ENCODE results near the gene BLOC1S6. TPM values are rescaled to one million over a fixed set of nuclear protein-coding genes. Genes with fewer than 3 reads are reported as not detected.
A peak's percentile ranks its signal among the peaks of the same experiment; 100 is the strongest.

BLOC1S6 gene
- total and polyA plus RNA-seq, 10 donors = 18.6 to 67.3 (median 47.8) TPM

DNA sequence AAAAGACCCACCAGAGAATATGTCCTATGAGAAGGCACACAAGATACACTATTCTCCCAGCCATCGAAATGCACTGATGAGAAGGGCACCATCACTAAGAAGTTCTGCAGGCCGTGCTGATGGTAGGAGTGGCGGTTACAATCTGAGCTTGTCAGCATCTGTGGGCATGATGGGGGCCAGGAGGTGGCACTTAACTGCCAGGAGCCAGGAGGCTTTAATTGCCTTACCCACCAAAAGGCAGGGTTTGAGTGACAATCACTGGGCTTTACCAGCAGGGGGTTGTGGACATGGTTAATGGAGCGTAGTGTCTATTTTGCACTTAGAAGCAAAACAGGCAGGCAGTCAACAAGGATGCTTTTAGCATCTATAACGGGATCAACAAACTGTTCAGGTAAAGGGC, 31.6 kb downstream of the BLOC1S6 start:
- Histone ChIP-seq H3K9me3 (peaks cover 0 to 2% (median 0%) of the 10 kb centered on the region in 8 donors), H3K27me3 (replicated peaks in 1 of 7) (no peaks in the 10 kb centered on the region), H3K4me1 (peaks cover 0 to 7% (median 0%) of the 10 kb centered on the region in 6 donors), H3K4me3 (no peak overlapping the region), H3K27ac (no peak overlapping the region), H3K36me3 (no peaks in the 10 kb centered on the region)
- DNase-seq = no peak
- WGBS, 5 donors = 77 to 87% (median 84%) methylated on average over 5 of the region's 5 CpGs
- intact Hi-C loops (cut with DNase I; ENCODE audit: low total_unique reads) = no loop called here
- TF ChIP-seq POLR2A (IDR thresholded peaks at IDR 0.05) (no peak), POLR2AphosphoS5 (IDR thresholded peaks at IDR 0.05) (no peak)
- TF ChIP-seq, protein P1, sequence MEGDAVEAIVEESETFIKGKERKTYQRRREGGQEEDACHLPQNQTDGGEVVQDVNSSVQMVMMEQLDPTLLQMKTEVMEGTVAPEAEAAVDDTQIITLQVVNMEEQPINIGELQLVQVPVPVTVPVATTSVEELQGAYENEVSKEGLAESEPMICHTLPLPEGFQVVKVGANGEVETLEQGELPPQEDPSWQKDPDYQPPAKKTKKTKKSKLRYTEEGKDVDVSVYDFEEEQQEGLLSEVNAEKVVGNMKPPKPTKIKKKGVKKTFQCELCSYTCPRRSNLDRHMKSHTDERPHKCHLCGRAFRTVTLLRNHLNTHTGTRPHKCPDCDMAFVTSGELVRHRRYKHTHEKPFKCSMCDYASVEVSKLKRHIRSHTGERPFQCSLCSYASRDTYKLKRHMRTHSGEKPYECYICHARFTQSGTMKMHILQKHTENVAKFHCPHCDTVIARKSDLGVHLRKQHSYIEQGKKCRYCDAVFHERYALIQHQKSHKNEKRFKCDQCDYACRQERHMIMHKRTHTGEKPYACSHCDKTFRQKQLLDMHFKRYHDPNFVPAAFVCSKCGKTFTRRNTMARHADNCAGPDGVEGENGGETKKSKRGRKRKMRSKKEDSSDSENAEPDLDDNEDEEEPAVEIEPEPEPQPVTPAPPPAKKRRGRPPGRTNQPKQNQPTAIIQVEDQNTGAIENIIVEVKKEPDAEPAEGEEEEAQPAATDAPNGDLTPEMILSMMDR (IDR thresholded peaks at IDR 0.05 in 8 of 11, conservative IDR thresholded peaks at IDR 0.05 in 3 of 11) = no peak

DNA sequence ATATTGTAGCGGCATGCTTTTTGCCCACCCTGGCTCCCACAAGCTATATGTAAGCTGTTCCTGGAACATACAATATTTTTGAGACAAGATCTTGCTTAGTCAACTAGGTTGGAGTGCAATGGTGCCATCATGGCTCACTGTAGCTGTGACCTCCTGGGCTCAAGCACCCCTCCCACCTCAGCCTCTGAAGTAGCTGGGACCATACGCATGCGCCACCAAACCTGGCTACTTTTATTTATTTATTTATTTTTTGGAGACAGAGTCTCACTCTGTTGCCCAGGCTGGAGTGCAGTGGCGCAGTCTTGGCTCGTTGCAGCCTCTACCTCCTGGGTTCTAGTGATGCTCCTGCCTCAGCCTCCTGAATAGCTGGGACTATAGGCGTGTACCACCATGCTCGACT, 41.0 kb downstream of the BLOC1S6 start:
- intact Hi-C loops (cut with DNase I; ENCODE audit: low total_unique reads) = no loop called here
- H3K27ac ChIP-seq = no peak overlapping the region
- H3K9me3 ChIP-seq = peaks cover 5 to 41% (median 35%) of the 10 kb centered on the region in 8 donors
- peaks cover 0 to 19% (median 2%) of the 10 kb centered on the region in 6 donors for H3K4me1 ChIP-seq
- no peaks in the 10 kb centered on the region for H3K27me3 ChIP-seq (replicated peaks in 1 of 7)
- no peak overlapping the region for H3K4me3 ChIP-seq
- no peak for TF ChIP-seq POLR2AphosphoS5 (IDR thresholded peaks at IDR 0.05)
- no peak for TF ChIP-seq POLR2A (IDR thresholded peaks at IDR 0.05)
- TF ChIP-seq, protein P1 (IDR thresholded peaks at IDR 0.05 in 8 of 11, conservative IDR thresholded peaks at IDR 0.05 in 3 of 11) = no peak
- WGBS, 5 donors = 86 to 95% (median 94%) methylated on average over 7 of the region's 7 CpGs
- no peaks in the 10 kb centered on the region for H3K36me3 ChIP-seq
- no peak for DNase-seq

DNA sequence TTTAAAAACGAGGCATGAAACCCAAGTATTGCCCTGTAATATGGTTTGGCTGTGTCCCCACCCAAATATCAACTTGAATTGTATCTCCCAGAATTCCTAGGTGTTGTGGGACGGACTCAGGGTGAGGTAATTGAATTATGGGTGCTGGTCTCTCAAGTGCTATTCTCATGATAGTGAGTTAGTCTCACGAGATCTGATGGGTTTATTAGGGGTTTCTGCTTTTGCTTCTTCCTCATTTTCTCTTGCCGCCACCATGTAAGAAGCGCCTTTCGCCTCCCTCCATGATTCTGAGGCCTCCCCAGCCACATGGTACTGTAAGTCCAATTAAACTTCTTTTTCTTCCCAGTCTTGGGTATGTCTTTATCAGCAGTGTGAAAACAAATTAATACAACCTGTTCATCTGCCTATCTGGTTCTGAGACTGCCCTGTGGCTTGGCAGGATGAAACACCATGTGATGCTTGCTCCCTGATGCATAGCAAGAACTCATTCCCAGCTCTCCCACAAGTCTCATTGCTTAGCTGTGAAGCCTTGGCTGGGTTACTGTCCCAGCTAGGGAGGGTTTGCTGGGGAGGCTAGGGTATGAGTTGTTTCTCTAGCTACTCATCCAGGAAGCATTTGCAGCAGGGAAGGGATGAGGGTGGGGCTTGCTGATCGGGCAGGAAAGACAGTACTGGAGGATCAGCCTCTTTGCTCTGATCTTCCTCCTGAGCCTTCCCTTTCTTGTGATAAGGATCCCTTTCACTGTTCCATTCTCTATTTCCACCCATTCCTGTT, 43.9 kb downstream of the BLOC1S6 start:
- peaks cover 5 to 22% (median 20%) of the 10 kb centered on the region in 8 donors for H3K9me3 ChIP-seq
- no peaks in the 10 kb centered on the region for H3K36me3 ChIP-seq
- TF ChIP-seq POLR2A (IDR thresholded peaks at IDR 0.05) (no peak), POLR2AphosphoS5 (IDR thresholded peaks at IDR 0.05) (no peak)
- TF ChIP-seq, protein P1 (IDR thresholded peaks at IDR 0.05 in 8 of 11, conservative IDR thresholded peaks at IDR 0.05 in 3 of 11) = no peak
- no peaks in the 10 kb centered on the region for H3K27me3 ChIP-seq (replicated peaks in 1 of 7)
- intact Hi-C loops (cut with DNase I; ENCODE audit: low total_unique reads) = no loop called here
- DNase-seq = no peak
- H3K27ac ChIP-seq = peak overlapping the region in 7 of 8 donors; percentile 36 to 80 (median 53)
- H3K4me3 ChIP-seq = peak overlapping the region in 3 of 8 donors; percentile 18 to 34 (median 19)
- peaks cover 6 to 37% (median 13%) of the 10 kb centered on the region in 6 donors for H3K4me1 ChIP-seq
- 76 to 84% (median 79%) methylated on average over 7 of the region's 7 CpGs for WGBS, 5 donors

DNA sequence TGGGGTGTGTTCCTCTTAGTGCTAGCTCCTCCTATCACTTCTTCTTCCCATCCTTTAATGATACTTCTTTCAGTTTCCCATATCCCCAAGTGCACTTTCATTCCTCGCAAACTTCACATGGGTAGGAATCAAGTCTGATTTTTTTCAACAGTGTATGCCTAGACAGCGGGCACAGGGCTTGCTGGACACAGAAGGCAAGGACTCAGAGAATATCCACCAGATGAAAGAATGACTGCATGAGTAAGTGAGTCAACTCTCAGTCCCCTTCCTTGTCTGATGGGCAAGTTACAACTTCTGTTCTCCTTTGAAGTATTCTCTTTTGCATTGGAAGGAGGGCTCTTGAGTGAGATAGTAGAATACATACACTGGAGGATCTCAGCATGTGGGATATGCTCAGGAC, 44.6 kb downstream of the BLOC1S6 start:
- no peaks in the 10 kb centered on the region for H3K27me3 ChIP-seq (replicated peaks in 1 of 7)
- H3K27ac ChIP-seq = peak overlapping the region in 7 of 8 donors; percentile 36 to 80 (median 53)
- H3K4me1 ChIP-seq = peaks cover 12 to 43% (median 20%) of the 10 kb centered on the region in 6 donors
- H3K4me3 ChIP-seq = peak overlapping the region in 3 of 8 donors; percentile 18 to 34 (median 19)
- peaks cover 3 to 15% (median 13%) of the 10 kb centered on the region in 8 donors for H3K9me3 ChIP-seq
- 58 to 73% (median 67%) methylated on average over 2 of the region's 2 CpGs for WGBS, 5 donors
- DNase-seq = no peak
- intact Hi-C loops (cut with DNase I; ENCODE audit: low total_unique reads) = no loop called here
- TF ChIP-seq POLR2AphosphoS5 (IDR thresholded peaks at IDR 0.05) (no peak), POLR2A (IDR thresholded peaks at IDR 0.05) (no peak)
- TF ChIP-seq, protein P1 (IDR thresholded peaks at IDR 0.05 in 8 of 11, conservative IDR thresholded peaks at IDR 0.05 in 3 of 11) = no peak
- no peaks in the 10 kb centered on the region for H3K36me3 ChIP-seq
